Measurements from ENCODE around the gene GDI1. TPM values are rescaled to one million over a fixed set of nuclear protein-coding genes. Genes with fewer than 3 reads are reported as not detected.

Gene GDI1
- total RNA-seq, 2 donors from 2014 or later: 143 to 179 TPM

DNA sequence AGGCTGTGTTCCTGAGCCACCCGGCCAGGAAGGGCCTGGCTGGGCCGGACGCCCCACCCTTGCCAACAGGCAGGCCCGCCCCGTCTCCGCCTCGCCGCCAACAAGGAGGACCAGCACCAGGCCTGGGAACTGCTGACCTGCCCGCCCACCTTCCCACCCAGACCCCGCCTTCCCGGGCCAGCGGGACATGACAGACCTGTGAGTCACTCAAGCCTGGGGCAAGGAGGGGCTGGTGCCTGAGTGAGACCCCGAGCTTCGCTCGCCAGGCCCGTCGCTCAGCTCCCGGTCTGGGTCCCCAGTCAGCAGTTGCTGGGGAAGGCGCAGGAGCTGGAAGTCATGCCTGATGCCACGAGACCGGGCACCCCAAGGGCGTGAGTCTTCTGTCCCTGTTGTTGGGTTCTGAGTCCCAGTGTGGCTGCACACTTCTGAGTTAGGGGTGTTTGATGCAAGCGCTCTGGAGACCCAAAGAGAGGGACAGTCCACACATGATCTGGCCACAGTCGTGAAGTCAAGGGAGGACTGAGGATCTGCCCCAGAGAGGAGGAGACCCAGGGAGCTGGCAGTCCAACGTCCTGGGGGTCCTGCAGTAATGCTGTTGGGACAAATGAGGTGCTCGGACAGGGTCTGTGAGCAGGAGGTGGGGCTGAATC, 27.6 kb upstream of the GDI1 start, which contains the start of gene DNASE1L1:
DNASE1L1 (minus strand) TSS at position 33 of the 650 bp plus-strand sequence. CDS start 3,686 bp downstream, outside the sequence.
- no peaks in the 10 kb centered on the region for H3K9me3 ChIP-seq (ENCODE audit: control insufficient read depth, low read length)
- peak within 1 kb of the TSS; percentile 87 for H3K27ac Mint-ChIP-seq
- 18 to 24% methylated on average over 2 to 23 of the region's 26 CpGs for WGBS, 2 experiments (ENCODE audit: insufficient coverage in 1 of 2, insufficient read length in 1 of 2)

DNA sequence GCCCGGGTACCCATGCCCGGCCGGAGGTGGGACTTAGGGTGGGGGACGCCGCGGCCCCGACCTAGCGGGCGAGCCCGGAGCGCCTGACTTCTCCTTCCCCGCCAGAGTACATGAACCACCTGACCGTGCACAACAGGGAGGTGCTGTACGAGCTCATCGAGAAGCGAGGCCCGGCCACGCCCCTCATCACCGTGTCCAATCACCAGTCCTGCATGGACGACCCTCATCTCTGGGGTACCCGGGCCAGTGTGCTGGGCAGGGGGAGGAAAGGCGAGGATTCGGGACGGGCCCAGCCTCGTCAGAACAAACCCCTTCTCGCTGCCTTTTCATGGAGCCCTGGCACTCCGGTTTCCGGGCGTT, 25.0 kb upstream of the GDI1 start:
- Mint-ChIP-seq H3K27ac (no peak overlapping the region), H3K9me3 (peaks cover 46% of the 10 kb centered on the region), H3K27me3 (ENCODE audit: insufficient read depth) (peaks cover 1% of the 10 kb centered on the region), H3K4me3 (peak overlapping the region; percentile 70), H3K4me1 (peaks cover 5% of the 10 kb centered on the region), H3K36me3 (ENCODE audit: low read depth) (peaks cover 3% of the 10 kb centered on the region)
- Histone ChIP-seq H3K4me1 (ENCODE audit: control insufficient read depth, insufficient read depth, low read length) (no peaks in the 10 kb centered on the region), H3K9me3 (ENCODE audit: control insufficient read depth, low read length) (no peaks in the 10 kb centered on the region), H3K36me3 (ENCODE audit: control insufficient read depth, insufficient read depth, low read length) (no peaks in the 10 kb centered on the region), H3K27me3 (ENCODE audit: control insufficient read depth, insufficient read depth, low read length, poor library complexity, severe bottlenecking) (no peaks in the 10 kb centered on the region), H3K27ac (ENCODE audit: low read depth, low read length) (no peak overlapping the region), H3K4me3 (ENCODE audit: low read length) (peak overlapping the region; percentile 76), H3K9ac (ENCODE audit: extremely low read depth, low read length, poor library complexity, severe bottlenecking) (no peak overlapping the region)
- 4 to 11% methylated on average over 5 to 26 of the region's 29 CpGs for WGBS, 2 experiments (ENCODE audit: insufficient coverage in 1 of 2, insufficient read length in 1 of 2)
- peak; percentile 87 for DNase-seq
- TF ChIP-seq, protein P1, sequence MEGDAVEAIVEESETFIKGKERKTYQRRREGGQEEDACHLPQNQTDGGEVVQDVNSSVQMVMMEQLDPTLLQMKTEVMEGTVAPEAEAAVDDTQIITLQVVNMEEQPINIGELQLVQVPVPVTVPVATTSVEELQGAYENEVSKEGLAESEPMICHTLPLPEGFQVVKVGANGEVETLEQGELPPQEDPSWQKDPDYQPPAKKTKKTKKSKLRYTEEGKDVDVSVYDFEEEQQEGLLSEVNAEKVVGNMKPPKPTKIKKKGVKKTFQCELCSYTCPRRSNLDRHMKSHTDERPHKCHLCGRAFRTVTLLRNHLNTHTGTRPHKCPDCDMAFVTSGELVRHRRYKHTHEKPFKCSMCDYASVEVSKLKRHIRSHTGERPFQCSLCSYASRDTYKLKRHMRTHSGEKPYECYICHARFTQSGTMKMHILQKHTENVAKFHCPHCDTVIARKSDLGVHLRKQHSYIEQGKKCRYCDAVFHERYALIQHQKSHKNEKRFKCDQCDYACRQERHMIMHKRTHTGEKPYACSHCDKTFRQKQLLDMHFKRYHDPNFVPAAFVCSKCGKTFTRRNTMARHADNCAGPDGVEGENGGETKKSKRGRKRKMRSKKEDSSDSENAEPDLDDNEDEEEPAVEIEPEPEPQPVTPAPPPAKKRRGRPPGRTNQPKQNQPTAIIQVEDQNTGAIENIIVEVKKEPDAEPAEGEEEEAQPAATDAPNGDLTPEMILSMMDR (conservative IDR thresholded peaks at IDR 0.05): no peak

More for the DNA sequence above, 27.6 kb upstream of the GDI1 start, which contains the start of gene DNASE1L1:
- Mint-ChIP-seq H3K9me3 (peaks cover 53% of the 10 kb centered on the region), H3K27me3 (ENCODE audit: insufficient read depth) (peaks cover 1% of the 10 kb centered on the region), H3K4me1 (peaks cover 5% of the 10 kb centered on the region), H3K36me3 (ENCODE audit: low read depth) (no peaks in the 10 kb centered on the region), H3K4me3 (peak within 1 kb of the TSS; percentile 39)
- Histone ChIP-seq H3K27me3 (ENCODE audit: control insufficient read depth, insufficient read depth, low read length, poor library complexity, severe bottlenecking) (no peaks in the 10 kb centered on the region), H3K27ac (ENCODE audit: low read depth, low read length) (no peak within 1 kb of the TSS), H3K4me3 (ENCODE audit: low read length) (peak within 1 kb of the TSS; percentile 76), H3K4me1 (ENCODE audit: control insufficient read depth, insufficient read depth, low read length) (no peaks in the 10 kb centered on the region), H3K9ac (ENCODE audit: extremely low read depth, low read length, poor library complexity, severe bottlenecking) (peak within 1 kb of the TSS; percentile 25), H3K36me3 (ENCODE audit: control insufficient read depth, insufficient read depth, low read length) (no peaks in the 10 kb centered on the region)
- peak; percentile 97 for DNase-seq
- TF ChIP-seq, protein P1 (conservative IDR thresholded peaks at IDR 0.05): no peak

- Mint-ChIP-seq H3K27ac (no peak overlapping the region), H3K4me3 (peak overlapping the region; percentile 70), H3K27me3 (ENCODE audit: insufficient read depth) (peaks cover 1% of the 10 kb centered on the region), H3K4me1 (peaks cover 5% of the 10 kb centered on the region), H3K9me3 (peaks cover 51% of the 10 kb centered on the region), H3K36me3 (ENCODE audit: low read depth) (peaks cover 3% of the 10 kb centered on the region)
- DNase-seq: no peak
- H3K4me3 ChIP-seq (ENCODE audit: low read length): peak overlapping the region; percentile 76
- H3K27ac ChIP-seq (ENCODE audit: low read depth, low read length): no peak overlapping the region
- TF ChIP-seq, protein P1 (conservative IDR thresholded peaks at IDR 0.05): no peak
- no peak overlapping the region for H3K9ac ChIP-seq (ENCODE audit: extremely low read depth, low read length, poor library complexity, severe bottlenecking)
- no peaks in the 10 kb centered on the region for H3K36me3 ChIP-seq (ENCODE audit: control insufficient read depth, insufficient read depth, low read length)
- no peaks in the 10 kb centered on the region for H3K27me3 ChIP-seq (ENCODE audit: control insufficient read depth, insufficient read depth, low read length, poor library complexity, severe bottlenecking)
- WGBS, 2 experiments (ENCODE audit: insufficient coverage in 1 of 2, insufficient read length in 1 of 2): 83% methylated on average over 4 of the region's 4 CpGs; no CpG with 5 or more reads in 1 of the 2 experiments
- no peaks in the 10 kb centered on the region for H3K4me1 ChIP-seq (ENCODE audit: control insufficient read depth, insufficient read depth, low read length)
- no peaks in the 10 kb centered on the region for H3K9me3 ChIP-seq (ENCODE audit: control insufficient read depth, low read length)
These were observed 24.5 kb upstream of the GDI1 start for GRCh38 chrX:154412468-154412867.
